ENCODE data around the gene CTDNEP1. TPM values are rescaled to one million over a fixed set of nuclear protein-coding genes. Genes with fewer than 3 reads are reported as not detected.

CTDNEP1 gene
- total RNA-seq, 1 donor from 2014 or later = 165 TPM

DNA sequence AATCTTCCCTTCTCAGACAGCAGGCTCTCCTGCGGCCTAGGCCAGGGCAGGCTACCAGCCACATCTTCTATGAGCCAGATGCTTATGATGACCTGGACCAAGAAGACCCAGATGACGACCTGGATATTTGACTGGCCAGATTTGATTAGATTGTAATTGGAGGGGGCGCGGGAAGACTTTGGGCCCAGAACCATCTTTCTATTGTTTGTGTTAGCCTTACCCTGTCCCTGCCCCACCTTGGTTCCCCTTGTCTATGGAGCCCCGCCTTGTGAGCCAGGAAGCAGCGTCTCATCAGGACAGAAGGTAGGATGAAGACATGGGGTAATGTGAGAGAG, 8.0 kb upstream of the CTDNEP1 start:
- POLR2A ChIA-PET = interaction anchor here (0.5 to 1.2 kb wide), 4 partner anchors 8 to 50 kb away, joined by 3 to 4 read pairs (median 4); partner anchors contain the start of gene CTDNEP1
- CTCF ChIA-PET = interaction anchor here (0.6 kb wide), 1 partner anchor 45 kb away, joined by 3 read pairs; no protein-coding TSS in a partner anchor
- TF ChIP-seq, protein P1, sequence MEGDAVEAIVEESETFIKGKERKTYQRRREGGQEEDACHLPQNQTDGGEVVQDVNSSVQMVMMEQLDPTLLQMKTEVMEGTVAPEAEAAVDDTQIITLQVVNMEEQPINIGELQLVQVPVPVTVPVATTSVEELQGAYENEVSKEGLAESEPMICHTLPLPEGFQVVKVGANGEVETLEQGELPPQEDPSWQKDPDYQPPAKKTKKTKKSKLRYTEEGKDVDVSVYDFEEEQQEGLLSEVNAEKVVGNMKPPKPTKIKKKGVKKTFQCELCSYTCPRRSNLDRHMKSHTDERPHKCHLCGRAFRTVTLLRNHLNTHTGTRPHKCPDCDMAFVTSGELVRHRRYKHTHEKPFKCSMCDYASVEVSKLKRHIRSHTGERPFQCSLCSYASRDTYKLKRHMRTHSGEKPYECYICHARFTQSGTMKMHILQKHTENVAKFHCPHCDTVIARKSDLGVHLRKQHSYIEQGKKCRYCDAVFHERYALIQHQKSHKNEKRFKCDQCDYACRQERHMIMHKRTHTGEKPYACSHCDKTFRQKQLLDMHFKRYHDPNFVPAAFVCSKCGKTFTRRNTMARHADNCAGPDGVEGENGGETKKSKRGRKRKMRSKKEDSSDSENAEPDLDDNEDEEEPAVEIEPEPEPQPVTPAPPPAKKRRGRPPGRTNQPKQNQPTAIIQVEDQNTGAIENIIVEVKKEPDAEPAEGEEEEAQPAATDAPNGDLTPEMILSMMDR (IDR thresholded peaks at IDR 0.05) = no peak
- ATAC-seq (ENCODE audit: low read depth) (no peak), DNase-seq (no peak)
- peaks cover 11% of the 10 kb centered on the region for H3K27me3 Mint-ChIP-seq
- intact Hi-C loops (cut with micrococcal nuclease) = no loop called here
- H3K9me3 Mint-ChIP-seq = no peaks in the 10 kb centered on the region
- H3K4me1 Mint-ChIP-seq = peaks cover 29% of the 10 kb centered on the region
- H3K36me3 Mint-ChIP-seq (ENCODE audit: low read depth) = peaks cover 39% of the 10 kb centered on the region
- H3K4me3 Mint-ChIP-seq = no peak overlapping the region
- no peak overlapping the region for H3K27ac Mint-ChIP-seq

DNA sequence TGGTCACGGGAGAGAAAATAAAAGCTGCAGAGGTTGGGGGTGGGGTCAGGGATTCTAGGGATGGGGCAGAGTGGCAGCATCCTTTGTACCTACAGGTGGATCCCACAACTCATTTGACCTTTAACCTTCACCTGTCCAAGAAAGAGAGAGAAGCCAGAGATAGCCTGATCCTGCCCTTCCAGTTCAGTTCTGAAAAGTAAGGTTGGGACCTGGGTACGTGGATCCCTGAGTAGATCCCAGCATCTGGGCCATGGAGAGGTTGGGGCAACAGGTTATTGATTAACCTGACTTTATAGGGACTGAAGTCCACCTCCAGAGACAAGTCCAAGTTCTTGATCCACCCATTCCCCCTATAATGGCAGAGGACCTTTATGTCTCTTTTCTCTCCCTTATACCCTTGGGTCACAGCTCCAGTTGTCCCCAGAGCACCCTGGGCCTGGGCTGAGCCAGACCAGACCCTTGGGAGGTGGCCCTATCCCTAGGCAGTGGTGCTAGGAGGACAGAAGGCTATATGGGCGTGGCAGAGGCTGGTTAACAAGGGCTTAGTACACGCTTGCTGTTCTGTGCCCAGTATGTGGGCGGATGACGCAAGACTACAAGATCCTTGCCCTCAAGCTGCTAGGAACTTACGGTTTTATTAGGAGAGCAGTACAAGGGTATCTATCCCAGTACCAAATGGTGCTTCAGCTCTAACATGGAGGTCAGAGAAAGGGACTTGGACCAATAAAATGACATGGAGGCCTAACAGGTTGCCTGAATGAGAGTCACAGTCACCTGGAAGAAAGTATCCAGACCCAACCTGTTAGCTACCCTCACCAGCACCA, 7.4 kb upstream of the CTDNEP1 start:
- intact Hi-C loops (cut with micrococcal nuclease) = no loop called here
- Mint-ChIP-seq H3K9me3 (no peaks in the 10 kb centered on the region), H3K36me3 (ENCODE audit: low read depth) (peaks cover 44% of the 10 kb centered on the region), H3K4me1 (peaks cover 30% of the 10 kb centered on the region), H3K4me3 (no peak overlapping the region), H3K27me3 (peaks cover 10% of the 10 kb centered on the region), H3K27ac (no peak overlapping the region)
- ATAC-seq (ENCODE audit: low read depth) = no peak
- CTCF ChIA-PET = interaction anchor here (0.6 kb wide), 1 partner anchor 45 kb away, joined by 3 read pairs; no protein-coding TSS in a partner anchor
- TF ChIP-seq, protein P1 (IDR thresholded peaks at IDR 0.05) = no peak
- POLR2A ChIA-PET = interaction anchor here (0.6 to 1.2 kb wide), 3 partner anchors 8 to 50 kb away, joined by 4 read pairs; partner anchors contain the start of gene CTDNEP1
- no peak for DNase-seq

DNA sequence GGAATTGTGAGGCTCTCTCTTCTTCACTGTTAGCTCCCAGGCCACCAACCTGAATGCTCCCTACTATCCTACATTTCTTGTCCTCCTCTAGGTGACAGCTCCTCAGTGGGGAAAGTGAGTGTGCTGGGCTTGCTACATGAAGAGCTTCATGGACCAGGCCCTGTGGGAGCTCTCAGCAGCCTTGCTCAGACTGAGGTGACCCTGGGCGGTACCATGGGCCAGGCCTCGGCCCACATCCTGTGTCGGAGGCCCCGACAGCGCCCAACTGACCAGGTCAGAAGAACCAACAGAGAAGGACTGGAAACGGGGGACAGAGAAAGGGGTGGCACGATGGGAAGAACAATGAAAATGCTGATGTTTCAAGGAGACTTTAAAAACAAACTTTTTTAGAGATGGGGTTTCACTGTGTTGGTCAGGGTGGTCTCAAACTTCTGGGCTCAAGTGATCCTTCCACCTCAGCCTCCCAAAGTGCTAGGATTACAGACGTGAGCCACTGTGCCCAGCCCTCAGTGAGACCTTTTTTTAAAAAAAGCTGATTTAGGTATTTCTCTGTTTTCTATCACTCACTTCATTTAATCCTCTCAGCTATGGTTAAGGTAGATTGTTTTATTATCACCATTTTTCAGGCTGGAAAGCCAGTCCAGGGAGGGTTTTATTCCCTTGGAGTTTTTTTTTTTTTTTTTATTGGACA, 5.4 kb upstream of the CTDNEP1 start:
- H3K4me1 Mint-ChIP-seq = peaks cover 29% of the 10 kb centered on the region
- H3K27ac Mint-ChIP-seq = no peak overlapping the region
- ATAC-seq (ENCODE audit: low read depth) (no peak), DNase-seq (no peak)
- TF ChIP-seq, protein P1 (IDR thresholded peaks at IDR 0.05) = no peak
- intact Hi-C loops (cut with micrococcal nuclease) = no loop called here
- no peaks in the 10 kb centered on the region for H3K27me3 Mint-ChIP-seq
- POLR2A ChIA-PET = interaction anchor here (1.0 to 1.2 kb wide), 4 partner anchors 8 to 48 kb away, joined by 3 read pairs; partner anchors contain the start of gene PHF23
- no peaks in the 10 kb centered on the region for H3K9me3 Mint-ChIP-seq
- CTCF ChIA-PET = no interaction called here
- peaks cover 62% of the 10 kb centered on the region for H3K36me3 Mint-ChIP-seq (ENCODE audit: low read depth)
- H3K4me3 Mint-ChIP-seq = no peak overlapping the region

DNA sequence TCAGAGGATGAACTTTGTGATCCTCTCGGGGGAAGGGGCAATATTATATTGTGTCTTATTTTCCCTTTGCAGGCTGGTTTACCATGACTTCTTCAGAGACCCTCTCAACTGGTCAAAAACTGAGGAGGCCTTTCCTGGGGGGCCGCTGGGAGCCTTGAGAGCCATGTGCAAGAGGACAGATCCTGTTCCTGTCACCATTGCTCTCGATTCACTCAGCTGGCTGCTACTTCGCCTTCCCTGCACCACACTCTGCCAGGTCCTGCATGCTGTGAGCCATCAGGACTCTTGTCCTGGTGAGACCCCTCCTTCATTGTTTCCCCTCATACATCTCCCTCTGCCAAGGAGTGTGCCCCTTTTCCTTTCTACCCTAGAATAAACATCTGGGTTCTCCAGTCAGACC, 3.0 kb upstream of the CTDNEP1 start:
- DNase-seq (no peak), ATAC-seq (ENCODE audit: low read depth) (no peak)
- no peak overlapping the region for H3K4me3 Mint-ChIP-seq
- POLR2A ChIA-PET = interaction anchor here (0.6 to 0.7 kb wide), 3 partner anchors 11 to 428 kb away, joined by 3 to 7 read pairs (median 4); no protein-coding TSS in a partner anchor
- TF ChIP-seq, protein P1 (IDR thresholded peaks at IDR 0.05) = no peak
- no peaks in the 10 kb centered on the region for H3K9me3 Mint-ChIP-seq
- H3K27me3 Mint-ChIP-seq = no peaks in the 10 kb centered on the region
- H3K36me3 Mint-ChIP-seq (ENCODE audit: low read depth) = peaks cover 69% of the 10 kb centered on the region
- CTCF ChIA-PET = interaction anchor here (1.2 kb wide), 1 partner anchor 42 kb away, joined by 3 read pairs; no protein-coding TSS in a partner anchor
- peaks cover 32% of the 10 kb centered on the region for H3K4me1 Mint-ChIP-seq
- intact Hi-C loops (cut with micrococcal nuclease) = loop anchor here (5.0 kb wide), 1 partner anchor 228 kb away; the partner anchor contains the start of genes POLR2A and SLC35G6
- no peak overlapping the region for H3K27ac Mint-ChIP-seq

Measured in activated B cell treated with CpG ODN at 0.5 μM for 24 hours (primary cell).